ENCODE results near the gene COX14.
"Not testable (repeated sequence)": the region's sequence is repeated elsewhere in the genome, so short reads cannot be mapped to it uniquely, and the experiment has no call there.

Gene COX14

DNA sequence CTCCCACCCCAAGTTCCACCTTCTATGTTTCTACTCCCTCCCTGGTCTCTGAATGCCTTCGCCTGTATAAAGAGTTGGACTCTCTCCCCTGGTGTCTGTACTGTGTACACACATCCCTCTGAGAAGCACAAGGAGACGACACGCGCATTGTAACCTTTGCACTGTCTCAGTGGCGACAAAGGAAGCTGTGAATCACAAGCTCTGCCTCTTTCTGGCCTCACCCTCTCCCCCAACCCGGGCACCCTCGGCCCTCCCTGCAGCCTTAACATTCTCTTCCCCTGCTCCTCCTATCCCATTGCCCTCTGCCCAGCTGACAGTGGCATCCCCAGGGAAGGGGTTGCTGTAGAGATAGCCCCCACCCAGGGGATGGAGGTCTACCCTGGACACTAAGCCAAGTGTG lies 29.4 kb upstream of the COX14 start:
- peaks cover 5% of the 10 kb centered on the region for H4K20me1 ChIP-seq (ENCODE audit: insufficient read depth, low read length)
- no peaks in the 10 kb centered on the region for H3K27me3 ChIP-seq (ENCODE audit: low read depth, low read length)
- no peak overlapping the region for H3K4me2 ChIP-seq (ENCODE audit: low read length)
- H3K27ac ChIP-seq (ENCODE audit: low read length), result no peak overlapping the region
- H3K36me3 ChIP-seq (replicated peaks; ENCODE audit: low read depth, low read length), result peaks cover 11% of the 10 kb centered on the region
- no peaks in the 10 kb centered on the region for H3K9me3 ChIP-seq (ENCODE audit: insufficient read depth, low read length)
- no peak overlapping the region for H3K4me3 ChIP-seq (ENCODE audit: low read length)
- no peak overlapping the region for H2AFZ ChIP-seq (ENCODE audit: low read depth, low read length)
- TF ChIP-seq EZH2phosphoT487 (IDR thresholded peaks at IDR 0.05; ENCODE audit: low read depth), result no peak
- TF ChIP-seq, protein P1, sequence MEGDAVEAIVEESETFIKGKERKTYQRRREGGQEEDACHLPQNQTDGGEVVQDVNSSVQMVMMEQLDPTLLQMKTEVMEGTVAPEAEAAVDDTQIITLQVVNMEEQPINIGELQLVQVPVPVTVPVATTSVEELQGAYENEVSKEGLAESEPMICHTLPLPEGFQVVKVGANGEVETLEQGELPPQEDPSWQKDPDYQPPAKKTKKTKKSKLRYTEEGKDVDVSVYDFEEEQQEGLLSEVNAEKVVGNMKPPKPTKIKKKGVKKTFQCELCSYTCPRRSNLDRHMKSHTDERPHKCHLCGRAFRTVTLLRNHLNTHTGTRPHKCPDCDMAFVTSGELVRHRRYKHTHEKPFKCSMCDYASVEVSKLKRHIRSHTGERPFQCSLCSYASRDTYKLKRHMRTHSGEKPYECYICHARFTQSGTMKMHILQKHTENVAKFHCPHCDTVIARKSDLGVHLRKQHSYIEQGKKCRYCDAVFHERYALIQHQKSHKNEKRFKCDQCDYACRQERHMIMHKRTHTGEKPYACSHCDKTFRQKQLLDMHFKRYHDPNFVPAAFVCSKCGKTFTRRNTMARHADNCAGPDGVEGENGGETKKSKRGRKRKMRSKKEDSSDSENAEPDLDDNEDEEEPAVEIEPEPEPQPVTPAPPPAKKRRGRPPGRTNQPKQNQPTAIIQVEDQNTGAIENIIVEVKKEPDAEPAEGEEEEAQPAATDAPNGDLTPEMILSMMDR (IDR thresholded peaks at IDR 0.05; ENCODE audit: low read depth, low read length), result no peak
- peaks cover 17% of the 10 kb centered on the region for H3K79me2 ChIP-seq (ENCODE audit: low read length)
- no peak overlapping the region for H3K9ac ChIP-seq (ENCODE audit: low read length)
- H3K4me1 ChIP-seq (ENCODE audit: low read length), result peaks cover 7% of the 10 kb centered on the region; the same call in 1 of the 2 replicates

DNA sequence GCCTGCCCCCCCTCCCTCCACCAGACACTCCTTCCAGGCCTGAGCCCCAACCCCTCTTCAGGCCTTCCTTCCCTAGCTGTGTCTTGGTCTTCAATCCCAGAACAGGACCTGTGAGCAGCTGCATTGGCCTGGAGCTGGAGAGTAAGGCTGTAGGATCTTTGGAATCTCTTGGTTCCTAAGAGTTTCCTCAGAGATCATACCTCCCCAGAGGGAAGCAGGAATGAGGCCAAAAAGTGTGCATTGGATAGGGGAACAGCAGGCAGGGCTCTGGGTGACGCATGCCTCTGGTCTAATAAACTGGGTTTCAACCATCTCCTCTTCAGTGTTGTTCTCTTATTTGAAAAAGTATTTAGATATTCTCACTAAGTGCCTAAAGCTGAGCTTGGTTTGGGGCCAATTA lies 28.7 kb upstream of the COX14 start:
- H3K79me2 ChIP-seq (ENCODE audit: low read length), result peaks cover 17% of the 10 kb centered on the region
- no peaks in the 10 kb centered on the region for H3K27me3 ChIP-seq (ENCODE audit: low read depth, low read length)
- H3K4me1 ChIP-seq (ENCODE audit: low read length), result peaks cover 6% of the 10 kb centered on the region; the same call in 1 of the 2 replicates
- peaks cover 11% of the 10 kb centered on the region for H3K36me3 ChIP-seq (replicated peaks; ENCODE audit: low read depth, low read length)
- no peak for TF ChIP-seq EZH2phosphoT487 (IDR thresholded peaks at IDR 0.05; ENCODE audit: low read depth)
- TF ChIP-seq, protein P1 (IDR thresholded peaks at IDR 0.05; ENCODE audit: low read depth, low read length), result no peak
- no peak overlapping the region for H3K9ac ChIP-seq (ENCODE audit: low read length)
- no peak overlapping the region for H2AFZ ChIP-seq (ENCODE audit: low read depth, low read length)
- H3K4me3 ChIP-seq (ENCODE audit: low read length), result no peak overlapping the region
- H3K27ac ChIP-seq (ENCODE audit: low read length), result no peak overlapping the region
- H3K4me2 ChIP-seq (ENCODE audit: low read length), result no peak overlapping the region
- no peaks in the 10 kb centered on the region for H3K9me3 ChIP-seq (ENCODE audit: insufficient read depth, low read length)
- peaks cover 5% of the 10 kb centered on the region for H4K20me1 ChIP-seq (ENCODE audit: insufficient read depth, low read length)

DNA sequence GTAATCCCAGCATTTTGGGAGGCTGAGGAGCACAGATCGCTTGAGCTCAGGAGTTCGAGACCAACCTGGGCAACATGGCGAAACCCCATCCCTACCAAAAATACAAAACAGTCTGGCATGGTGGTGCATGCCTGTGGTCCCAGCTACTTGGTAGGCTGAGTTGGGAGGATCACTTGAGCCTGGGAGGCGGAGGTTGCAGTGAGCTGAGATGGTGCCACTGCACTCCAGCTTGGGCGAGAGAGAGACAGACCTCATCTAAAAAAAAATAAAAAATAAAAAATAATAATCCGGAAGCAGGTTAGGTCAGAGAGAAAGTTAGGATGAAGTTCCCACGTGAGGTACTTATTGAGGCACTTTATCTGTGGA lies 27.6 kb upstream of the COX14 start:
- Histone ChIP-seq H3K27ac (ENCODE audit: low read length) (peak overlapping the region; percentile 76), H3K36me3 (replicated peaks; ENCODE audit: low read depth, low read length) (peaks cover 19% of the 10 kb centered on the region), H3K9ac (ENCODE audit: low read length) (peak overlapping the region; percentile 78), H3K79me2 (ENCODE audit: low read length) (peaks cover 20% of the 10 kb centered on the region), H3K4me3 (ENCODE audit: low read length) (peak overlapping the region; percentile 80), H2AFZ (ENCODE audit: low read depth, low read length) (peak overlapping the region; percentile 79; the same call in 1 of the 2 replicates), H3K4me2 (ENCODE audit: low read length) (peak overlapping the region; percentile 70)
- H3K9me3 ChIP-seq (ENCODE audit: insufficient read depth, low read length); H3K27me3 ChIP-seq (ENCODE audit: low read depth, low read length); H3K4me1 ChIP-seq (ENCODE audit: low read length); H4K20me1 ChIP-seq (ENCODE audit: insufficient read depth, low read length): not testable (repeated sequence)

DNA sequence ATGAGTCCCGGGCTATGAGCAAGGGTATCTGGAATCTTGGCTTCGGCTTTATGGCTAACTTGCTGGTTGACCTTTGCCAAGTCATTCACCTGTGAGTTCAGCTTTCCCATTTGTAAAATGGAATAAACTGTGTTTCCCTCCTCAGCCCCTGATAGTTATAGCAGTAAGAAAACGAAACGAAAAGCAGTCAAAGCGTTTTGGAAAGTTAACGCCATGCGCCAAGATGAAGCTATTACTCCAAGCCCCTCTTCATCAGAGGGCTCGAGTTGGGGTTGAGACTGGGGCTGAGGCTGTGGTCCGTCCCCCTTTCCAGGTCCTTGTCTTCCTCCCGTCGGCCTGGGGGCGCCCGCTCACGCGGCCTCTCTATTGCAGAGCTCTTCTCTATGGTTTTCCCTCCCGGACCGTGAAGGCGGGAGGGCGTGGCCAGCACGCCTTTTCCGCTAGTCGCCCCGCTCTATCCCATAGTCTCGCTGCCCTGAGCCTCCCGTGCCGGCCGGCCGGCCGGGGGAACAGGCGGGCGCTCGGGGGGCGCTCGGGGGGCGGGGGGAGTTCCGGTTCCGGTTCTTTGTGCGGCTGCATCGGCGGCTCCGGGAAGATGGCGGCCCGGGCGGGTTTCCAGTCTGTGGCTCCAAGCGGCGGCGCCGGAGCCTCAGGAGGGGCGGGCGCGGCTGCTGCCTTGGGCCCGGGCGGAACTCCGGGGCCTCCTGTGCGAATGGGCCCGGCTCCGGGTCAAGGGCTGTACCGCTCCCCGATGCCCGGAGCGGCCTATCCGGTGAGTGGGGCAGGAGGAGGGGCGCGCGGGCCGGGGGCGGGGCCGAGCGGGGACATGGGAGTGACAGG lies 27.0 kb upstream of the COX14 start, which contains the start of gene SMARCD1:
SMARCD1 (plus strand) TSS at position 568 of the 840 bp plus-strand sequence; CDS start at position 596, 28 bp downstream.
- H3K27ac ChIP-seq (ENCODE audit: low read length), result peak within 1 kb of the TSS; percentile 76
- peak within 1 kb of the TSS; percentile 78 for H3K9ac ChIP-seq (ENCODE audit: low read length)
- H4K20me1 ChIP-seq (ENCODE audit: insufficient read depth, low read length), result peaks cover 5% of the 10 kb centered on the region
- no peaks in the 10 kb centered on the region for H3K9me3 ChIP-seq (ENCODE audit: insufficient read depth, low read length)
- TF ChIP-seq EZH2phosphoT487 (IDR thresholded peaks at IDR 0.05; ENCODE audit: low read depth), result no peak
- TF ChIP-seq, protein P1 (IDR thresholded peaks at IDR 0.05; ENCODE audit: low read depth, low read length), result peak; percentile 79
- peaks cover 20% of the 10 kb centered on the region for H3K79me2 ChIP-seq (ENCODE audit: low read length)
- peak within 1 kb of the TSS; percentile 79; the same call in 1 of the 2 replicates for H2AFZ ChIP-seq (ENCODE audit: low read depth, low read length)
- H3K4me3 ChIP-seq (ENCODE audit: low read length), result peak within 1 kb of the TSS; percentile 80
- peak within 1 kb of the TSS; percentile 81 for H3K4me2 ChIP-seq (ENCODE audit: low read length)
- H3K27me3 ChIP-seq (ENCODE audit: low read depth, low read length), result no peaks in the 10 kb centered on the region
- H3K36me3 ChIP-seq (replicated peaks; ENCODE audit: low read depth, low read length), result peaks cover 25% of the 10 kb centered on the region
- H3K4me1 ChIP-seq (ENCODE audit: low read length), result peaks cover 6% of the 10 kb centered on the region; the same call in 1 of the 2 replicates

All from OCI-LY3 (cell line).